GM21723 (cell line): Measurements from ENCODE around the gene KBTBD3.
"Not testable (repeated sequence)": the region's sequence is repeated elsewhere in the genome, so short reads cannot be mapped to it uniquely, and the experiment has no call there.

Experiments
- ATAC-seq: cut with Tn5 transposase; IDR thresholded peaks from one replicate; pipeline ENCODE4 v1.9.1; 2021; ENCODE audit warnings: mild to moderate bottlenecking, moderate library complexity; ENCODE audit not compliant: unreplicated experiment

KBTBD3 gene

DNA sequence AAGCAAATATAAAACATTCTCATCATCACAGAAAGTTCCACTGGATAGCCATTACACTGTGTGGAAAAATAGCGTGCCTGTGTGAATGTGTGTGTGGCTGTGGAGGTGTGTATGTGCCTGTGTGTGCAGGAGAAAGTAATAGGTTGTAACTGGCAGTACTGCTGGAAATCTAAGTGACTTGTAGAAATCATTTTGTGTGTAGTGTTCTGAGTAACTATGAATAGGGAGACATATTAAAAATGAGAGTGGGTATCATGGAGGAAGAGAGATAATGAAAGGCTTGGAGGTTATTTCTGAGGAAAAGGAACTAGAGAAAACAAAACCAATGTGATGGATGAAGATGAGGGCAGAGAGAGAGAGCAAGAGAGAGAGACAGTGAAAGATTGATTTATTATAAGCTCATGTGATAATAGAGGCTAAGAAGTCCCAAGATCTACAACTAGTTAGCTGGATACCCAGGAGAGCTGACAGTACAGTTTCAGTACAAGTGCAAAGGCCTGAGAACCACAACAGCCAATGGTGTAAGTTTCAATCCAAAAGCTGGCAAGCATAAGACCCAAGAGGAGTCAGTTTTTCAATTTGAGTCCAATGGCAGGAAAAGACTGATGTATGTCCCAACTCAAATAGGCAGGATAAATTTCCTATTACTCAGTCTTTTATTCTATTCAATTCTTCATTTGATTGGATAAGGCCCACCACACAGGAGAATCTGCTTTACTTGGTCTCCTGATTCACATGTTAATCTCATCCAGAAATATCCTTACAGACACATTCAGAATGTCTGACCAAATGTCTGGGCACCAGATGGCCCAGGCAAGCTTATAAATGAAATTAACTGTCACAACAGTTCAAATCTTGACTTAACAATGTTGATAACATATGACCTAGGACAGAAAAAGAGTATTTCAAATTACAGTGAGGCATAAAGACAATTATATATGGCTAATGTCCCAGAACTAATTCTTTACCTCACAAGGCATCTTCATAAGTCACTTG, 14.9 kb downstream of the KBTBD3 start:
- ATAC-seq, result peak; percentile 50

DNA sequence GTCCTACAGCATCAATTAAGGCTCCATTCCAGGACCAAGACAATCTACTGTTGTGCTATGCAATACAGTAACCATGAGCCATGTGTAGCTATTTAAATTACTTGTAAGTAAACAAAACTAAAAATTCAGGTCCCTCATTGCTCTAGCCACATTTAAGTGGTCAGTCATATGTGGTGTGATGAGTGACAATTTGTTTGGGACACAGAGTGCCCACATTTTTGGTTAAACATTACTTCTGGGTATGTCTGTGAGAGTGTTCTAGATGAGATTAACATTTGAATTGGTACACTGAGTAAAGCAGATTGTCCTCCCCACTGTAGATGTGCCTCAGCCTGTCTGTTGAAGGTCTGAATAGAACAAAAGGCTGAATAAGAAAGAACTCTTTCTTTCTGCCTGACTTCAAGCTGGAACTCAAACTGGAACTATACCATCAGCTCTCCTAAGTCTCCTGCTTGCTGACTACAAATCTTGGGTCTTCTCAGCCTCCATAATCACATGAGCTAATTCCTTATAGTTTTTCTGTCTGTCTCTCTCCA, 15.8 kb downstream of the KBTBD3 start:
- ATAC-seq, result no peak

DNA sequence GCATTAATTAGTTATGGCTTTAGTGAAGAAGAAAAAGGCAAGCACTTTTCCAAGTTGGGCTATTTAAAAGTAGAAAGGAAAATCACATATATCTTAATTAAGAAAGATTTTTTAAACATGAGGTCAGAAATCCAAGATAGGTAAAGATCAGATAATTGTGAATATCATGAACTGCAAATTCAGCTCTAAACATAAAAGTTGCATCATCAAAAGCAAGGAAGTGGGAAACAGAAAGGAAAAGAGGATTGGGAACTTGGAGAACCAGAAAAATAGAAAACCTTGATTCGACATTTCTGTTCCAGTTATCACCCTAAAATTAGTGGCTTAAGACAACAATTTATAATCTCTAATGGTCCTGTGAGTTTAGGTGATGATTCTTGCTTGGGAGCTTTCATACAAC, 17.5 kb downstream of the KBTBD3 start:
- ATAC-seq, result no peak

DNA sequence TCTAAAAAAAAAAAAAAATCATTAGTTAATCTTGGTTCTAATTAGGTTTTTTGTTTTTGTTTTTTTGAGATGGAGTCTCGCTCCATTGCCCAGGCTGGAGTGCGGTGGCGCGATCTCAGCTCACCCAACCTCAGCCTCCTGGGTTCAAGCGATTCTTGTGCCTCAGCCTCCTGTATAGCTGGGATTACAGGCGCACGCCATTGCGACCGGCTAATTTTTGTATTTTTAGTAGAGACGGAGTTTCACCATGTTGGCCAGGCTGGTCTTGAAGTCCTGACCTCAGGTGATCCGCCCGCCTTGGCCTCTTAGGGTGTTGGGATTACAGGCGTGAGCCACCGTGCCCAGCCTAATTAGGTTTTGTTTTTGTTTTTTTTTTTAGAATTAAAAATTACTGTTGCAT, 18.8 kb downstream of the KBTBD3 start:
- not testable (repeated sequence) for ATAC-seq

DNA sequence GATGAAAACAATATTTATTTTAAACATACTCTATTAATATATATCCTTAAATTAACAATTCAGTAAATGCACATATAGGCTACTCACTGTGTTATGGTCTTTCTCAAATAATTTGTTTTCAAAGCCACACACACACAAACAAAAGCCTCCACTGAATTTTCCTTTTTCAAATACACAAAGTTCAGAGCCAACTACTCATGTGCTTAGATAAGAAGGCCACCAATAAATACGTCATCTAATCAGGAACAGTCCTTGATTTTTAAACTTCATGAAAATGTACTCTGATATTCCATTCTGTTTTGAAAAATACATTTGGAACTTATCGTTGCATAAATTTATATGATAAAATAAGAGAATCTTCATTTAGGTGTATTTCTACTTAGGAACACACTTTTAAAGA, 26.0 kb downstream of the KBTBD3 start:
- no peak for ATAC-seq

DNA sequence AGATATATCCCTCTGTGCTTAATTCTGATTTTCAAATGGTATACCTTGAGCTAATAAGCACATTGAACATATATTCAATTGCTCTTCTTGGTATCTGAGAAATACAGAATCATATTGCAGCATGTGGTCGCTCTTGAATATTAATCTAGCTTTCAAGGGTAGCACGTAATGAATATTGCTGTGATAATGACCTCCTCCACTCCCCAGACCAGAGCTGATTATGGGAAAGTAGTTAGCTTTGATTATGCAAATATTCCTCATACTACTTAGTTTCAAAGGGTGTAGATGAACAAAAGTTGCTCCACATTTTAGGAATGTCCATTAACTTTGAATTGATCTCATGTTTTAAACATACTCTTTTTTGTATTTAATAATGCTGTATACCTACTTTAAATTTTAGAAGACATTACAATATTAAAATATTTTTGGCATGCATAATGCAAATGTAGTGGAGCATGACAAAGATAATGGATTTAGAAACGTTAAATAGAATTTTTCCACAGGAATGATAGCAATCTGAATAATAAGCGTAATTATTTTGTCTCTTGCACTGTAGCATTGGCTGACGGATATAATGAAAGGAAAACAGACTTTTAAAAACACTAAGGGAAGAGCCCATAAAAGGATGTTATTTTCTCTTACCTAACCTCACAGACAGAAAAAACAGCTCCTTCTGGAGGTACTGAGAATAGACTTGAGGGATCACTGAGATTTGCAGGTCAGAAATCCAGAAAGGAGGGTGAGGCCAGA, 27.2 kb downstream of the KBTBD3 start:
- ATAC-seq, result no peak

DNA sequence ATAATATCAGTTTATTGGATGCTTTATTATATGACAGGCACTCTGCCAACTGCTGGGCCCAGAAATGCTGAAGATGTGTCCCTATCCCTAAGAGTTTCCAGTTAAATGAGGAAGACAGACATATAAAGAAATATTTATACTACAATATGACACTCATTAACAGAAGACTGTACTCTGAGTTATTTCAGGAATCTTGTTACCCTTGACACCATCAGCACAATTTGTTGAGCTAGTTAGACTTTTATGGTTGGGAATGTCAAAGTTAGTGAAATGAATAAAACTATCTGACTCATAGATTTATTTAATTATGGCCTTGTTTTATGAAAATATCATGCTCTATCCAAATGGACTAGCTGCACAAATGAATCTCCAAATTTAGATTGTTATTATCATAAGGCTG, 29.5 kb downstream of the KBTBD3 start:
- ATAC-seq, result no peak

DNA sequence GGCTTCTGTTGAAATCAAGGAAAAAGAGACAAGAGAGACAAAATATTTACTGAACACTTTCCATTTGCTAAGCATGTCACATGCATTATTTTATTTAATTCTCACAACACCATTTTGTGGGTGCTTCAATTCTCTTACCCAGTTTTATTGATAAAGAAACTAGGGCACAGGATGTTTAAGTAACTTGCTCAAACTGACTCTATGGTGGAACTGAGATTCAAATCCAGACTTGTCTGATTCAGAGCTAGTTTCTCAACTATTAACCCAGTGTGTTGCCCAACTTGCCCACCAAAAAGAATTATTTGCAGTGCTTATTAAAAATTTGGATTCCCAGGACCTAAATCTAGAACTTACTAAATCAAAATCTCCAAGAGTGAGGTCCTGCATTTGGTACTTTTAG, 33.6 kb downstream of the KBTBD3 start:
- no peak for ATAC-seq

DNA sequence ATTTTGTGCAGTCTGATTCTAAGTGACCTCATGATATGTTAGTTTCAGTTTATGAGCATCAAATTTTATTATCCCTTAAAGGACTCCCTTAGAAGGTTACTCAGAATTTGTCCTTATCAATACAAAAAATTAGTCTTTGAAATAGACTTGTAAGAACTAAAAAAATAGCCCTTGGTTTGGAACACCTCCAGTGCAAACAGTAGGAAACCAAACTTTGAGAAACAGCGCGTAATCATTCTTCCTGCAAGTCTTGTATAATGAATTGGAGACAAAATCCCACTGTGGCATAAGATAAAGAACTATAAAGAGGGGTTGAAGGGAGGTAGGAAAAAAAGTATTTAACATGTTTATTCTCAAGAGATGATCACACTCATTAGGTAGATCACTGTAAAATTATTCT, 44.3 kb downstream of the KBTBD3 start:
- no peak for ATAC-seq

DNA sequence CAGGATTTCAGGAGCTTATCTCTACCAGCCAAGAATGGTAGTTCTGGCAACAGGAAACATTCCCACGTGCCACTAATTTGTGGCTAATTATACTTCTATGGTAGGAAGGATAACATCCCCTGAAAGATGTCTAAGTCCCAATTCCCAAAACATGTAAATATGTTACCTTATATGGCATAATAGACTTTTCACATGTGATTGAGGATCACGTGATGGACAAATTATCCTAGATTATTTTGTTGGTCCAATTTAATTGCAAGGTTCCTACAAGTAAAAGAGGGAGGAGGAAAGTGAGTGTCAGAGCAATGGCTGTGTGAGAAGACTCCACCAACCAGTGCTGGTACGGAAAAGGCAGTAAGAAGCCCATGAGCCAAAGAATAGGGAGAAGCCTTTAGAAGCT, 45.2 kb downstream of the KBTBD3 start:
- no peak for ATAC-seq

DNA sequence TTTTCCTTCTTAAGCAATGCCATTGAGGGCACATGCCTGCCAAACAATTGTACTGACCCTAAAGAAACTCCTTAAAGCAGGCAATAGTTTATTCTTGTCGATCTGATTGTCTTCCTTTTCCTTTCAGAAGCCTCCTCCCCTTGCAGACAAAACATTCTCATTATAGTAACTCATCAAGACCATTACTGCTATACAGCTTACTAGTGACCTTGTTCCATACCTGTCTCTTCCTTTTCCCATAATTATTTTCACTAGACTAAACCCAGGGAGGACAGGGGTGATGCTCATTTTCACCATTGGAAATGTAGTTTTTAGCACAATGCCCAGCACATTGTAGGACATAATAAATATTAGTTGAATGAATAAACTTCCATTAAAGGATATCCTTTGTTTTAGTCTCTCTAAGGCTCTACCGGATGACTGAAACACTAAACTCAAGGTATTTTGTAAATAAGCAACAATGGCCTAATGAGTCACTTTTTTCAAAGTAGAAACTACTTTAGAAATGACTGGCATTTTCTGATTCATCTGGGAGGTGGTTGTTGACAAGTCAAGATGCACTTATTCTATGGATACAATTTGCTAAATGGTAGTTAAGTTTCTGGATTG, 45.8 kb downstream of the KBTBD3 start:
- no peak for ATAC-seq

DNA sequence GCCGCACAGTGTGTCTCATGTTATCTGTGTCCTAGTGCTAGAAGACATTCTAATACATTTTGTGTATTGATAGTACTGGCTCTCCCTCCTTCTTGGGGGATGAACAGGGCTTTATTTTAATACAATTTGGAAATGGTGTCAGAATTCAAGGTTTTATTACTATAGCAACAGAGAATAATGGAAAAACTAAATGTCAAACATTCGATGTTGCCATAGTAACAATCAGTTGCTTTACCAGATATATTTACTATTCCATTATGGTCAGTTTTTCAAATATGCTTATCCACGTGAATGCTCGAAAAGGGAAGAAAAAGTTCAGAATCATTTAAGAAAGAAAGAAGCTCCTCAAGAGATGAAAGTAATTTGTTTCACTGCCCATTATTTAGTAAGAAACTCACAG, 46.5 kb downstream of the KBTBD3 start:
- no peak for ATAC-seq

DNA sequence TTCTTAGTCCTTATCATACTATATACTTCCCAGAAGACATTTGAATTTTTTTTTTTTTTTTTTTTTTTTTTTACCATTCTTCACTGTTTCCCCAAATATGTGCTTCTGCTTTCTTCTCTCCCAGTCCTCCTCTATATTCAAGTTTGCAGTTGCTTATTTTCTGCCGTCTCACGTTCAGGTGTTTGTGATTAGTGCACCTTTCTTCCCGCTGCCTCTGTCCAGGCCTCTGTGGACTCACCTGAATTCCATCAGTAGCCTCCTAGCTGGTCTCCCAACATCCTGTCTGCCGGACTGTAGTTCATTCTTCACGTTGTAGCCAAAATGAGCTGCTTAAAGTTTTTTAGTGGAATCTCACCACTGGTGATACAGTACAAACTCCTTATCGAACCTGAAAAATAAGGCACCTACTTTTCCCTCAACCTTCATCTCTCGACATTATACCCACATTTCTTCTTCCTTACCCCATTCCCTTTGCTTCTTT, 54.3 kb downstream of the KBTBD3 start:
- no peak for ATAC-seq

DNA sequence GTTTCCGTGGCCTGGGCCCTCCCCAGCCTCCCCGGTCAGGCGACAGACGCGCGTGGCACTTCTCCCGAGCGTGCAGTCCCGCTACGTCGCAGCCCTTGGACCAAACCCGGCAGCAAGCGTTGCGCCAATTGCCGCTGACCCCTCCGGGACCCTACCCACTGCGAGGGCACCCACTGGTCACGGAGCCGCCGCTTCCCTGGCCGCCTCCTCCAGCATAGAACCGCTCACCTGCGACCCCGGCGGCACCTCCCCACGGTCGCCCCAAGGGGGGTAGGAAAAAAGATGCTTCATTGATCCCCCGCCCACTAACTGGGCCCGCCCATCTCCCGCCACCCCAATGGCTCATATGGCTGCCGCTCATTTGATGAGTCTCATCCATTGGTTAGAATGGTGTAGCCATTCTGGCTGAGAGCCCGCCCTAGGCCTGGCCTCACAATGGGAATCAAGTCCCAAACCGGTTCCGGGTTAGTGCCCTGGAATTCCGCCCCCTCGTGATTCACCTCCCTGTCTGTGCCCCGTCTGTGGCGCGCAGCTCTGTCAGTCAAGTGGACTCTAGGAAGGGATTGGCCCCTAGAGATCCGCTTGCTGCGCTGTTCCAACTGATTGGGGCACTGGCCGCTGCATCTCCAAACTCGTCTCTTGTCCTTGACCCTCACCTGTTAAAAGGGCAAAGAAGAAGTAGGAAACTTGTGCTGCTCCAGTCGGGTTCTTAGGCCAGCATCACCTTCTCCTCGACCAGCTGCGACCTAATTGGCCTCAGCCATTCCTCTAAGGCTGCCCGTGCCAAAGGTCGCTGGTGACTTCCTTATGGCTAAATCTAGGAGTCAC, 55.0 kb downstream of the KBTBD3 start, which contains the start of gene MSANTD4:
Gene MSANTD4, minus strand, starts transcription at position 274 of the 828 bp plus-strand sequence. CDS start 11,323 bp downstream, outside the sequence.
- peak; percentile 99 for ATAC-seq

DNA sequence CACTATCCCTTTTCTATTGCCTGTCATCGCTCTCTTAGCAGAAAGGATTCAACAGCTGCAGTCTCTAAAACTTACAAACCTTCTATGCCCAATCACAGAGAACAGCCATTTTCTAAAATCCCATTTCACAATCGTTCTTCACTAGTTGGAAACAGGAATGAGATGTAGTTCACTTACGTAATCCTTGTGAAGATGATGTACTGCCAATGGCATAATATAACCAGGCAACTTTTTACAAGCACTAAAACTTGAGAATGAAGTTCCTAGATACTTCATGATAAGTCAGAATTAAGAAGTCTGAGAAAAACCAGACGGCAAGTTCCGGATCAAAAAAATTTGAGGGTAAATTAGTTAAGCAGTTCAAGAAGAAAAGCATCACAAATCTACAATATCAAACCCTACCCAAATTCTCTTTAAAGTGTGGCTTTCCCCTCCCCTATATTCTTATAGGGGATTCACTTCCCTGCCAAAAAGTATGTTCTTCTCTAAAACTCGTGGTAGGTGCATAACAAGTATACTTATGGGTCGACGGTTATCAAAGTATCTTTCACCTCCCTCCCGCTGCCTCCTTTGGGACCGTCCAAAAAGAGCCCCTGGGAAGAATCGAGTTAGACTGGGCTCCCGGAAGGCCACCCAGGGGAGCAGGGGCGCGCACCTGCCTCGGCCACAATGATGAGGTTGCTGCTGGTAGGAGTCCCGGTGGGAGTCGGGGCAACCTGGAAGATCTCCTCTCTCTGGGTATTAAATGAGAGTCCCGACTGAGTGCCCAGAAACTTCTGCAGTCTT, 55.8 kb downstream of the KBTBD3 start:
- ATAC-seq, result peak; percentile 27

DNA sequence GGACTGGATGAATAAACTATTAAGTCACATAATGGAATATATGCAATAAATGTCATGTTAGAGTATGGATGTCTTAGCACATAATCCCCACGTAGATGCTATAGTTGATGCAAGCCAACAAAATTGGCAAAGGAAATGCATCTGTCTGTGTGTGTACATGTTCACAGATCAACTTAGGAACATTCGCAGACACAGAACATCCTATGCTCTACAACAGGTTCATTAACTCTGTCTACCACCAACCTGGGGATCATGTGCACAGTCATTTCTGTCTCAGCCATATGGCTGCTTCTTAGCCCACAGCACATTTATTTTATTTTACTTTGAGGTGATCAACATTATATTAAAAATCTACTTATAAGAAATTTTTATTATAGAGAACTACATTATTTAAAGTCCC, 60.1 kb downstream of the KBTBD3 start:
- no peak for ATAC-seq

DNA sequence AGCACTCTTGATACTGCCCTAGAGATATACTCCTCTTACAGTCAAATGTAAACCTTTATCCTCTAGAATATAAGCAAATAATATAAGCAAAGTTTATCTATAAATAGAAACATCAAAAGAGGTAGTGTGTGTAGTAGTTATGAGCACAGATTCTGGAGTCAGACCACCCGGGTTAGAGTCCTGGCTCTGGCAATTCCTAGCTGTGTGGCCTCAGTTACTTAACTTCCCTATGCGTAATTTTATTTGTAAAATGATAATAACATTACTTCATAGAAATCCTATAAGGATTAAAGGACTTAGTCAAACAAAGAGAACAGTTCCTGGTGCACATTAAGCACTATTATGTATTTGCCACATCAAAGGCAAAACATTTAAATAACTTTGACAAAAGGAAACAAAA, 62.1 kb downstream of the KBTBD3 start:
- no peak for ATAC-seq

DNA sequence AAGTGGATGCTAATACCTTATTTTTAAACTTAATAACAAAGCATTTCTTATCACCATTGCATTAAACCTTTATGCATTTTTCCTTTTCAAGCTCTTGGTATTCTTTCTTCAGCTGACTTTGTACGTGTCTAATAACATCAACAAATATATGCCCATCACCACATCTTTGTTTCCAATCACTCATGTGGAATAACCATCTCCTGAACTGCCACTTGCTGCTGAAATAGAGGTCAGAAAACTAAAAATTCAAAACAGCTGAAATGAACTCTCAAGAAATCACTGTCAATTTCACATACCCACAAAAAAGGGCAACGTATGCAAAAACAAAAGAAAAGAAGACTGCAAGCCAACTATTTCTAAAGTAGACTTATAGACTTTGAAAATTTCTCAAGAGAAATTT, 62.5 kb downstream of the KBTBD3 start:
- no peak for ATAC-seq

DNA sequence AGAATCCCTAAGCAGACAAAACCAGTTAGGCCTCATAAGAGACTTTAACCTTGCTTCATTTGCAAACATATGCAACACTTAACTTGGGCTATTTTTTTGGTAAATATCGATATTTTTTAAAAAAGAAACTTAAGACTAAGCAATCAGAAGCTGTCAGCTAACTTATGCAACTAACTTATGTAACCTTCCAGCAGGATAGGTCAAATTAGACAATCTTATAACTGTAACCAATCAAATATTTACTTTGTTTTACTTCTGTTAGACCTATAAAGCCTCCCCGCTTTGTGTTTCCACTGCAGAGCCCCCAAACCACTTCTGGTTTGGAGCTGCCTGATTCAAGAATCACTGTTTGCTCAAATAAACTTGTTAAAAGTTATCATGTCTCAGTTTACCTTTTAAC, 63.1 kb downstream of the KBTBD3 start:
- ATAC-seq, result no peak
